GM12874 (cell line): ENCODE measurements around the gene HAO1.

ENCODE experiments used
- TF ChIP-seq, protein P1 (sequence below): IDR thresholded peaks from 2 replicates; pipeline ENCODE4 v1.5.1; 2011; ENCODE audit warnings: low read depth, mild to moderate bottlenecking, control low read depth, low read length, moderate library complexity; ENCODE audit not compliant: insufficient read depth

HAO1 gene

DNA sequence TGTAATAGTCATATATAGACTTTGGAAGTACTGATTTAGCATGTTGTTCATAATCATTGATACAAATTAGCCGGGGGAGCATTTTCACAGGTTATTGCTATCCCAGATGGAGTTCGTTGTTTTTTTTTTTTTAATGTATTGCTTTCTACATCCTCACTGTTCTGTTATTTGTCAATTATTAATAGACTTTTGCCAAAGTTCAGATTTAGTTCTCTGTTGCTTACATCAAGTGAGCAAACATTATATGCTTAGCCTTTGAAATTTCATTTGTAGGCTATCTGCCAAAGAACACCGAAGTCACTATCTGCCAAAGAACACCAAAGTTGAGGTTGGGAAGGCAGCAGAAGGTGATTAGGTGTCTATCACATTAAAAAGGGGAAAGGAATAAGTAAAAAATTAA lies at the start of gene HAO1:
HAO1 (minus strand) TSS at position 118 of the 400 bp plus-strand sequence; CDS start at position 82, 36 bp downstream.
- TF ChIP-seq, protein P1, sequence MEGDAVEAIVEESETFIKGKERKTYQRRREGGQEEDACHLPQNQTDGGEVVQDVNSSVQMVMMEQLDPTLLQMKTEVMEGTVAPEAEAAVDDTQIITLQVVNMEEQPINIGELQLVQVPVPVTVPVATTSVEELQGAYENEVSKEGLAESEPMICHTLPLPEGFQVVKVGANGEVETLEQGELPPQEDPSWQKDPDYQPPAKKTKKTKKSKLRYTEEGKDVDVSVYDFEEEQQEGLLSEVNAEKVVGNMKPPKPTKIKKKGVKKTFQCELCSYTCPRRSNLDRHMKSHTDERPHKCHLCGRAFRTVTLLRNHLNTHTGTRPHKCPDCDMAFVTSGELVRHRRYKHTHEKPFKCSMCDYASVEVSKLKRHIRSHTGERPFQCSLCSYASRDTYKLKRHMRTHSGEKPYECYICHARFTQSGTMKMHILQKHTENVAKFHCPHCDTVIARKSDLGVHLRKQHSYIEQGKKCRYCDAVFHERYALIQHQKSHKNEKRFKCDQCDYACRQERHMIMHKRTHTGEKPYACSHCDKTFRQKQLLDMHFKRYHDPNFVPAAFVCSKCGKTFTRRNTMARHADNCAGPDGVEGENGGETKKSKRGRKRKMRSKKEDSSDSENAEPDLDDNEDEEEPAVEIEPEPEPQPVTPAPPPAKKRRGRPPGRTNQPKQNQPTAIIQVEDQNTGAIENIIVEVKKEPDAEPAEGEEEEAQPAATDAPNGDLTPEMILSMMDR: no peak

DNA sequence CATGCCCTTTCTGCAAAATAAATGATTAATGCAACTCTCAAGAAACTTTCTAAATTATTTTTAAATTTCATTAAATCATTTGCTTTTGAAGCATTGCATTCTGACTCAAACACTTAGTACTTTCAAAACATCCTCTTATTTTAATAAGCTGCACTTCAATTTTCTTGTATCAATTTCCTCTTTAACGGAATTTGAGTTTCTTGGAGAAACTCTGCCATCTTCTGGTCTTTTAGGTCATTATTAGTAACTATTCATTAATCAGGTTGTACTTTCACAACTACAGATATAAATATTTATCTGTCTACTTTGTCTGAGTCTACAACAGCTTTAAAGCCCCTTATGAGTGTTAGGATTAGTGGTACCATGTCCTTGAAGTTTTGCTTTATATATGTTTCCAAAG lies 49.1 kb upstream of the HAO1 start:
- TF ChIP-seq, protein P1: no peak

DNA sequence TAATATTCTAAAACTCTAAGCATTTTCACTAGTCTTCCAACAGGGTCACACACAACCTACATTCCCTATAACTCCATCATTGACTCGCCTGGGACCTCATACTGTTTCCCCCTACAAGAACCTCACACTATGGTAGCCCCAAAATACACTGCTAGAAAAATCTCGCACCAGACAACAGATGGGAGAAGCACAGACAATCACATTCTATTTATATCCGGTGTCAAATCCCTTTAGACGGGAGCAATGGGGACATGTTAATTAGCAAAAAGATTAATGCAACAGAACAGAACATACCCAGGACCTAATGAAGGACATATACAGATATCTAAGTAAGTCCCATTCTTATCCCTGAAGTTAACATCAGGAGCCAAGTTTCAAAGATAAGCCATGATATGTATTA lies 45.7 kb upstream of the HAO1 start:
- TF ChIP-seq, protein P1: no peak

DNA sequence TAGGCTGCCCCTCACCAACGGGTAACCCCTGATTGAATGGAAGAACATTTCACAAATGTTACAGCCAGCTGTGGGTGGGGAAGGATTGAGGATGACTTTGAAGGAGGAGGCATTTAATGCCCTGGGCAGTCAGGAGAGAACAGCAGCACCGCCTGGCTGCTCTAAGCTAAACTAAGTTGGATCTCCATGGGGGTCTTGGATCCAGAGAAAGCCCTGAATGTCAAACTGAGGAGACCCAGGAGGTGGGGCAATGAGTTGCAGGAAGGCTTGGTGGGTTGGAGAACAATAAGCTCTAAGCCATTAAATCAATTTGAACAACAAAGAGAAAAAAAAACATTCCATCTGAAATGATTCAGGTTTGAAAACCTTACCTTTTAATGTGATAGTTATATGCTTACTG lies 43.9 kb upstream of the HAO1 start:
- TF ChIP-seq, protein P1: no peak

DNA sequence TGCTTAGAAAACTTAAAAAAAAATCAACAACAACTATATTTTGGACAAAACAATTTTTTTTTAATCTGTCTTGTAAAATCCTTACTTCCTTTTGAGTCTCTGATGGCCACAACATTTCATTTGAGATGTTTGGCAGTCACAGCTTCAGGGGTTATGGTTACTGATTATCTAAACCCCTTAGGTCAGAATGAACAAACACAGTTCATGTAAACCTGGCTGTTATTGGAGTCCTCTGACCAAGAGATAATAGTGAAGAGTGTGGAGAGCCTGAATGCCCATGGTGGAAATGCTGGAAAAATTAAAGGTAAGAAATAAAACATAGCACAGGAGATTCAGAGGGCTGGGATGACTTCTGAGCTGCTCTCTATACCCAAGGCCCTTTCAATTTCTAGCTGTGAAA lies 41.1 kb upstream of the HAO1 start:
- TF ChIP-seq, protein P1: no peak

DNA sequence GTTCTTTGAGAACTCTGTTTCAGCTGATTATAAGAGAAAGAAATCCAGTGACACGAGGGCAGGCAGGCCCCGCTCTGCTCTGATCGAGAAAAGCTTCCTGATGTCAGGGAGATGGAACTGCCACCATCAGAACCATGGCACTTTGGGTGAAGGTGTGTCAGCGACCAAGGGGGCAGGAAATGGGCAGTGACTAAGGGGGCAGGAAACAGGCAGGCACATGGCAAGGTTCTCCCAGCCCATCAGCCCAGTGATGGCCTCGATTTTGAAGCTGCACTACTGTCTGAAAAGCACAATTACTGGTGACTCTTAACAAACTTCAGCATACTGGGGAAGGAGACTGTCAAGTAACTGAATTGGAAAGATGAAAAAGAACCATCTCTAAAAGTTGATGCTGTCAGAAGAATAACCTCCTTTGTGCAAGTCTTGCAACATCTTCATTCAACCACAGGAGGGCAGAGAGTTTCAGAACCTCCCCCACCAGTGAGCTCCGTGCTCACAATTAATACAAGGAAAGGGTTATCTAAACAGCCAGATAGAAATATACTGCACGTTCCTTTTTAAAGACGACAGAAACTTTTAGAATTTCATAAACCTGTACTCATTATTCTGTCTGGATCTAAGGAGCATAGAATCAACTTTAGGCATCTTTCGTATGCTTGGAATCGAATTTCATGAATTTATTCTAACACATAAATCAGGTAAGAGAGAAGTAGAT lies 40.2 kb upstream of the HAO1 start:
- TF ChIP-seq, protein P1: peak; percentile 58

DNA sequence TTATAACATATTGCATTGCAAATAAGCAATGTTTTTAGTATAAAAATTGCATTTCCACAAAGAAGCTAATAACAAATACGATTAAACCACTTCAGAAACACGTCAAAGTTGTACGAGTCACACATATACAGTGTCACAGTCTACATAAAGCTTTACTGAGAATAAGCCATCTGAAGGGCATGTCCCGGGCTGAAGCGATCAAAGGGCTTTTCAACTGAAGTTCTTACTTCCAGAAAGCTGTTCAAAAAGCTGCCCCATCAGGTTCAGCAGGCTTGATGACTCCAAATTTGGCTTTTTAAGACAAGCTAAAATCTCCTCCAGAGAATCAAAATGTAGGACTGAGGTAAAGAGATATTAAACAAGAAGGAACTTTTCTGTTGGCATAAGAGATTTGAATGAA lies 37.5 kb upstream of the HAO1 start:
- TF ChIP-seq, protein P1: no peak
